C4-2B (cell line): ENCODE results near the gene PRSS27.
"Not testable (repeated sequence)": the region's sequence is repeated elsewhere in the genome, so short reads cannot be mapped to it uniquely, and the experiment has no call there.

Experiments
- H3K27ac ChIP-seq: fragments of 450-650 bp; 2 replicates; pipeline ENCODE4 v1.5.1; 2017
- ZFX ChIP-seq: fragments of 450-650 bp; IDR thresholded peaks from 2 replicates; pipeline ENCODE4 v1.6.1; 2017
- TF ChIP-seq, protein P1 (sequence below): fragments of 450-650 bp; conservative IDR thresholded peaks from 2 replicates; pipeline ENCODE4 v1.5.1; 2017; ENCODE audit warnings: mild to moderate bottlenecking

PRSS27 gene

DNA sequence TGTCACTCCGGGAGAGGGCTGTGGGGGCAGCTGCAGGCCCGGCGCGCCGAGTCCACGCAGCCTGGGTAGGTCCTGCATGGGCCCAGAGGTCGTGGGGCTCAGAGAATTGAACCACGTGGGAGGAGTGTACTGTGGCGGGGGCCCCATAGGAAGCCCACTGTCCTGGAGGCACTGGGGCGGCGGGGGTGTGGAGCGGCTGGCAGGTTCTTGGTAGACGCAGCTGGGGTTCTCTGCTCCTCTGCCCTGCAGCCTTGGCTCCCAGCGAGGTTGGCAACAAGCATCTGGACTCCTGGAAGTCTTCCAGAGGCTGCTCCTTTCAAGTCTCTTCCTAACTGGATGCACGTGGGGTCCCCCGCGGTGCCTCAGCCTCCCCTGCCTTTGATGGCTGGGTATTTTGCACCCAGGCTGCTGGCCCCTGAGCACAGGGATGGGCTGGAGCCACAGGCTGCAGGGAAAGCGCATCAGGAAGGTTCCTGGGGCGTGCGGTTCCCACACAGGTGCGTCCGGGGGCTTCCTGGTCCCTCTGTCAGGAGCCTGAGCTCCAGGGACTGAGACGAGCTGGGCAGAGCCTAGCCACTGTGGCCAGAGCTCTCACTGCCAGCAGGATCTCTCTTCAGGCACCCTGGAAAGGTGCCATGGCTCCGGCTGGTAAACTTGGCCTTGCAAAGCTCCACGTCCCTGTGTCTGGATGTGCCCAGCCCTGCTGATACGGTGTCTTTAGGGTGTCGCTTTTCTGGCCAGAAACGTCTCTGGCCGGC, 28.4 kb downstream of the PRSS27 start:
- TF ChIP-seq ZFX: no peak

DNA sequence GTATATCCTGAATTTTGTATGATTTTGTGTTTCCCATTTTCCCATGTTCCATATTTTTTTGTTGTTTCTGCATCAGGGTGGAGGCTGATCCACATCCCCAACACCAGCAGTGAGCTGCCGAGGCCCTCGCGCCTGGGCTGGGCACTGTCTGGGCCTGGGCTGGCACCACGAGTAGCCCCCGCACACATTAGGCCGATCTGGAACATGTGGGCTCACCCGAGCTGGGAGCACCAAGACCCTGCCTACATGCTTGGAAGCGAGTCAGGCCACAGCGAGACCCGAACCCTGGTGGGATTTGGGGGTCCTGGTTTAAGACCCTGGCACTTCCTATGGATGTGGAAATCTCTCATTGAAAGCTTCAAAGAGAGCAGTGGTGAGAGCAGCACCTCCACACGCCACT, 29.2 kb downstream of the PRSS27 start:
- TF ChIP-seq ZFX: no peak
- peak overlapping the region; percentile 85 for H3K27ac ChIP-seq

More for the DNA sequence above, 28.4 kb downstream of the PRSS27 start:
- peak overlapping the region; percentile 85 for H3K27ac ChIP-seq

DNA sequence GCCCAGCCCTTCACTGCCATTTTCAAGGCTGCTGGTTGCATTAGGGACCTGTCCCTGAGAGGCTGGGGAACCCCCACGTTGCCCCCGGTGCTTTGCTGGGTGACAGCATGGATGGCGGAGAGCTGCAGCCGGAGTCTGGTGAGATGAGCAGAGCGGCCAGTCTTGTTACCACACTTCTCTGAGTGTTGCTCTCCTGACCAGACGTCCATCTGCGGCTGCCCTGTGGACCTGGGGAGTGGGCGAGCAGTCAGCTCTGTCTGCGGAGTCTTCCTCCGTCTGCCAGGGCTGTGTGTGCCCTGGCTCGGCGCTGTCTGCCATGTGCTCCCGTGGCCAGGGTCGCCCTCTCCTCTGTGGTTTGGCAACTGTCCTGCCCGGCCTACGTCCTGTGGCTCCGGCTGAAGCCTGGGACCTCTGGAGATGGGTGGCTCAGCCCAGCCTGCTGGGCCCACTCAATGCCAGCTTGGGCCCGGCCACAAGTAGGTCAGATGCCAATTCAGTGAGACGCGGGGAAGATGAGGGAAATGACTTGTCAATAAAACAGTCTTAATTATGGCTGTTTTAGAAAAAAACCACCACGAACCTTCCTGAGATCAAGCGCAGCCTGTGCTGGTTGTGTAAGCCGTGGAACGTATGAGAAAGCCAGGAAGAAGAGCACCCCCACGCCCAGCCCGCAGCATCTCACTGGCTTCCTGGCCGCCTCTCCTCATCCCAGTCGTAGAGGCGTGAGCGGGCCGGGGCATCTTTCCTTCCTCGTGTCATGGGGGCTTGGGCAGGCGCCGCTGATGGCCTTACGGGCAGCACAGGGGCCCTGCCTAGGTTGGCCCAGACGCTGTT, 29.8 kb downstream of the PRSS27 start:
- H3K27ac ChIP-seq: peak overlapping the region; percentile 85
- TF ChIP-seq, protein P1, sequence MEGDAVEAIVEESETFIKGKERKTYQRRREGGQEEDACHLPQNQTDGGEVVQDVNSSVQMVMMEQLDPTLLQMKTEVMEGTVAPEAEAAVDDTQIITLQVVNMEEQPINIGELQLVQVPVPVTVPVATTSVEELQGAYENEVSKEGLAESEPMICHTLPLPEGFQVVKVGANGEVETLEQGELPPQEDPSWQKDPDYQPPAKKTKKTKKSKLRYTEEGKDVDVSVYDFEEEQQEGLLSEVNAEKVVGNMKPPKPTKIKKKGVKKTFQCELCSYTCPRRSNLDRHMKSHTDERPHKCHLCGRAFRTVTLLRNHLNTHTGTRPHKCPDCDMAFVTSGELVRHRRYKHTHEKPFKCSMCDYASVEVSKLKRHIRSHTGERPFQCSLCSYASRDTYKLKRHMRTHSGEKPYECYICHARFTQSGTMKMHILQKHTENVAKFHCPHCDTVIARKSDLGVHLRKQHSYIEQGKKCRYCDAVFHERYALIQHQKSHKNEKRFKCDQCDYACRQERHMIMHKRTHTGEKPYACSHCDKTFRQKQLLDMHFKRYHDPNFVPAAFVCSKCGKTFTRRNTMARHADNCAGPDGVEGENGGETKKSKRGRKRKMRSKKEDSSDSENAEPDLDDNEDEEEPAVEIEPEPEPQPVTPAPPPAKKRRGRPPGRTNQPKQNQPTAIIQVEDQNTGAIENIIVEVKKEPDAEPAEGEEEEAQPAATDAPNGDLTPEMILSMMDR: no peak
- TF ChIP-seq ZFX: no peak

DNA sequence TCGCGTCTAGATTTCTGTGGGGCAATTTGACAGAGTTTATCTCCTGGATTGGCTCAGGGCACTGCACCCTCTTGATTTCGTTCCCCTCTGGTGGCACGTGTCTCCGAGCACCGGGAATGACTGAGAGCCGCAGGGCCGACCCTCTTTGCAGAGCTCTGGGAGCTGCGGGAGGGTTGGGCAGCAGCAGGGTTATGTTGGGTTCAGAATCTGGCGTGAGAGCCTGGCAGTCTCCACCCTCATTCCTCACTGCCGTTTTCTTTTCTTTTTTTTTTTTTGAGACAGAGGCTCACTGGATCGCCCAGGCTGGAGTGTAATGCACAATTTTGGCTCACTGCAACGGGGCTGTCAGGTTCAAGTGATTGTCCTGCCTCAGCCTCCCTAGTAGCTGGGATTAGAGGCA, 30.6 kb downstream of the PRSS27 start:
- not testable (repeated sequence) for H3K27ac ChIP-seq

DNA sequence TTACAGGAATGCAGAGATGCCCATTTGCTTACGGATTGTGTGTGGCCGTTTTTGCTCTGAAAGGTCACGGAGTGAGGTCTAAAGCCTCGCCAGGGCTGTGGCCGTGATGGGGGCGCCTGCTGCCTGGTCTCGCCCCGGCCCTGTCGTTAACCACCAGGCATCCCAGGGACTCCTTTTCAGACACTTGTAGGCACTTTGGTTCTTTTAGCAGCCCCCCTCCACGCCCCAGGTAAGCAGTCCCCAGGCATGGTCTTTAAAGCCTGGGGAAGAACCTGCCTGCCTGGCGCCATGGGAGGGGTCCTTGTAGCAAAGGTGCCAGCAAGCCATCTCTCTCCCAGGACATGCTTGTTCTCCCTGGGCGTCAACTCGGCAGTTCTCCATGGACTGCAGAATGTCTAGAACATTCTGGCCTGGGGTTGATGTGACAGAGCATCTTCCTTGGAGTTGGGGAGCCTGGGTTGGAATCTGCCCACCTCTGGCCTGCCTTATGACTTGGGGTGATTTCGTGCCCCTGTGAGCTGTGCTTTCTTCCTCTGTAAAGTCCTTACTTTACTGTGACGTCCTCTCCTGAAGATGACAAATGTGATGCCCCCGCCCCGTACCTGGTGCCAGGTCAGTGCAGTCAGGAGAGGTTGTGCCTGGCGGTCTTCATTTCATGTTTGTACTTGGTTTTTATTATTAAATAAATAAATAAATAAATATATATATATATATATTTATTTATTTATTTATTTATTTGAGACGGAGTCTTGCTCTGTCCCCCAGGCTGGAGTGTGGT, 32.3 kb downstream of the PRSS27 start:
- no peak overlapping the region for H3K27ac ChIP-seq
- TF ChIP-seq, protein P1: no peak
- TF ChIP-seq ZFX: no peak

DNA sequence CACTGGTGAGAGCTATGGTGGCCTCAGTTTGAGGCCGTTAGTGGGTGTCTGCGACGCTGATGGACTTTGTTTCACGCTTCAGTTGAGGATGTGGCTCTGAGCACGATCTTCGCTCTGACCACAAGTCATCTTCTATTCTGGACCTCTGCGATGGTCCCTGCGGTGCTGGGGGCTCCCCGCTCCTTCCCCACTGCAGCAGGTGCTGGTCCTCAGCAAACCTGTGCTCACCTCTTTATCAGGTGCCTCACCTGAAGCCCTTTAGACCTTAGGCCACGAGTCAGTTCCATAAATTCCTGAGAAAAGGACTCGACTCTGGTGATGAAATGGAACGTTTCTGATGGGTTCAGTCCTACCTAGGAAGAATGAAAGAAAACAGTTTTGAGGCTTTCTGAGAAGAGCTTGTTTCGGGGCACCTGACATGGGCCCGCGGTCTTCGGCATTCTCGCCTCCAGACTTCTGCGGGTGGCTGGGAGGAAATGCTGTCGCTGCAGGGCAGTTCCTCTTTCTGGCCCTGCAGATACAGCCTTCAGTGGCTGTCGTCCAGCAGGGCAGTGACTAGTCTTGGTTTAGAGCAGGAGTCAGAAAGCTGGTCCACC, 33.0 kb downstream of the PRSS27 start:
- no peak overlapping the region for H3K27ac ChIP-seq

DNA sequence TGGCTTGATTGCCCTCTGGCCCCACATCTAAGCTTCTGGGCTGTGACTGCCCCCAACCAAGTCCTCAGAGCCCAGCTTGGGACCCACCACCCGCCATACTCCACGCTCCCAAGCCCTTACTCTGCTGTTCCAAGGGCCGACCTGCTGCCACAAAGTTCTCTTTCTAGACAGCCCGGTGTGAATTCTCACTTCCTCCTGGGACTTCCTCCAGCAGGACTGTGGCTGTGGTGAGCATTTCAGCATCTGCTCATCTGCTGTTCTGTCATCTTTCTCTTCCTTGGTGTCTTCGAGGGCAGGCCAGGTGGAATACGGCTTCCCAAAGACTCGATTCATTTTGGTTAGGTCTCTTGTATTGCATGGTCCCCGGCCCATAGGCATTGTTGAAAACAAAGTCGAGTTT, 33.9 kb downstream of the PRSS27 start:
- H3K27ac ChIP-seq: not testable (repeated sequence)

More for the DNA sequence above, 33.0 kb downstream of the PRSS27 start:
- no peak for TF ChIP-seq ZFX
- TF ChIP-seq, protein P1: no peak

DNA sequence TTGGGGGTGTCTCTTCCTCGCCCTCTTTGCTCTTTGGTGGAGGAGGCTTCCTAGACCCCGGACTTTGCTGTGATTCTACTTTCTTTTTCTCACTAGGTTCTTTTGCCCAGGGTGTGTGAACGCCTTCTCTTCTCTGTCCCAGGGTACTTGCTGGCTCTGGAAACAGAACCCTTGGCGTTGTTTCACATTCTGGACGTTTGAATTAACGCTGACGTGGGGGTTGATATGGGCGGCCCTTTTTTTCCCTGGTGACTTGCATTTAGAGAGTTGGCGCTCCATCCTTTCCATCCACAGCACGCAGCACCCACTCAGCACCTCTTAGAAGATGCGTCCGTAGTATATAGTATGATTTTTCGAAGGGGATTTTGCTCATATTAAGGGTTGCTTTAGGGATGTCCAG, 37.0 kb downstream of the PRSS27 start:
- H3K27ac ChIP-seq: peak overlapping the region; percentile 92

DNA sequence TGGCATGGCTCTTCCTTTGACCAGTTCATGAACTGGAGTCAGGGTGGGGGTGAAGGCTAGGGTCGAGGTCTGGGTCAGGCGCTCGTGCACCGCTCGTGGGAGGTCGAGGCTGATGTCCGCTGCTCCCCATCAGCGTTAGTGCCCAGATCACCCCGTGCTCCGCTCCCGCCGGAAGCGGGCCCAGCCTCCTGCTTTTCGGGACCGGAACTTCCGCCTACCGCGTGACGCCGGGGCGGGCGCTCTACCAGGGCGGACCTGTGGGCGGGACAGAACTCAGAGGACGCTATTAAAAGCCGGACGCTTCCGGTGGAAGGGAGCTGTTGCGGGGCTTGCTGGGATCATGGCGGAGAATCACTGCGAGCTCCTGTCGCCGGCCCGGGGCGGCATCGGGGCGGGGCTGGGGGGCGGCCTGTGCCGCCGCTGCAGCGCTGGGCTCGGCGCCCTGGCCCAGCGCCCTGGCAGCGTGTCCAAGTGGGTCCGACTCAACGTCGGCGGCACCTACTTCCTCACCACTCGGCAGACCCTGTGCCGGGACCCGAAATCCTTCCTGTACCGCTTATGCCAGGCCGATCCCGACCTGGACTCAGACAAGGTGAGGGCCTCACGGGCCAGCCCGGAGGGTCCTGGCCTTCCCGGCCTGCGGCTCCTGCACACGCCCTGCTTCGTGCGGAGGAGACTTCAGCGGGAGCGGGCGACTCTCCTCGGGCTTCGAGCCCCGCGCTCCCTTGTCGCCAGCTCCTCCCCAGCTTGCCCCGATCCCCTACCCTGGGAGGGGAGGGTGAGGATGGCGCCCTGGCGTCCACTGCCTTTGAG, 37.6 kb downstream of the PRSS27 start, which contains the start of gene KCTD5:
Gene KCTD5 (plus strand): TSS at position 315 of the 813 bp plus-strand sequence. CDS start 26 bp downstream, at position 341.
- TF ChIP-seq ZFX: peak; percentile 51; the same call in 1 of the 2 replicates
- TF ChIP-seq, protein P1: no peak
- peak within 1 kb of the TSS; percentile 92 for H3K27ac ChIP-seq

DNA sequence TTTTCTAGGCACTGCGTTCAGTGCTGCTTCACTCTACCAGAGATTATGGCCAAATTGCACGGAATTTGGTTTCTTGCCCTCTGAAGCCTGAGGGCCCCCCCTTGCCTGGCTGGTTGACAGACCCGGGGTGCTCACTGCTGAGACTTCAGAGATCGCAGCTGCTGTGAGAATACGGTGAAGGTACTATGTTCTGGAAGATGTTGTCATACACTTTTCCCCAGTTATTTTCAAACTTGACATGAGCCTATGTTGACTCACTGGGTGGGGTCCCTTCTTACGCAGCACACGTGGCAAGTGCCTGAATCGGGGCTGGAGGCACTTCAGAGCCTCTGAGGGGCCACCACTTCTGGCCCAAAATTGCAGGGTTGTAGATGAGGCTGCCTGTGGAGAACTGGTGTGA, 39.7 kb downstream of the PRSS27 start:
- H3K27ac ChIP-seq: not testable (repeated sequence)

DNA sequence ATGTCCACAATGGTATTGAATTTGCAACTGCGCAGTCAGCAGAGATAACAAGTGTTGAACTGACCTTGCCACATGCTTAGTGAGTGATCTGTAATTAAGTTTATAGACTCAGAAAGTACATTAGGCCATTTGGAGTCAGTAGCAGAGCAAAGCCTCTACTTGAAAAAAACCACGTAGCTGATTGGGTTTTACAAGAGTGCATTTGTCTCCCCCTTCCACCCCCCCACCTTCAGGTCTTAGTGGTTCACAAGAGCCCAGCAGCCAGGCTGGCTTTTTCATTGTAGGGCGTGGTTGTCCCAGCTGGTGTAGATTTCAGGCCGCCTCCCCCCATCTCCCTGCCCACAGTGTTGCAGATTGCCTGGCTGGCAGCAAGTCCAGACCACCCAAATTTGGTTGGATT, 40.1 kb downstream of the PRSS27 start:
- H3K27ac ChIP-seq: not testable (repeated sequence)

DNA sequence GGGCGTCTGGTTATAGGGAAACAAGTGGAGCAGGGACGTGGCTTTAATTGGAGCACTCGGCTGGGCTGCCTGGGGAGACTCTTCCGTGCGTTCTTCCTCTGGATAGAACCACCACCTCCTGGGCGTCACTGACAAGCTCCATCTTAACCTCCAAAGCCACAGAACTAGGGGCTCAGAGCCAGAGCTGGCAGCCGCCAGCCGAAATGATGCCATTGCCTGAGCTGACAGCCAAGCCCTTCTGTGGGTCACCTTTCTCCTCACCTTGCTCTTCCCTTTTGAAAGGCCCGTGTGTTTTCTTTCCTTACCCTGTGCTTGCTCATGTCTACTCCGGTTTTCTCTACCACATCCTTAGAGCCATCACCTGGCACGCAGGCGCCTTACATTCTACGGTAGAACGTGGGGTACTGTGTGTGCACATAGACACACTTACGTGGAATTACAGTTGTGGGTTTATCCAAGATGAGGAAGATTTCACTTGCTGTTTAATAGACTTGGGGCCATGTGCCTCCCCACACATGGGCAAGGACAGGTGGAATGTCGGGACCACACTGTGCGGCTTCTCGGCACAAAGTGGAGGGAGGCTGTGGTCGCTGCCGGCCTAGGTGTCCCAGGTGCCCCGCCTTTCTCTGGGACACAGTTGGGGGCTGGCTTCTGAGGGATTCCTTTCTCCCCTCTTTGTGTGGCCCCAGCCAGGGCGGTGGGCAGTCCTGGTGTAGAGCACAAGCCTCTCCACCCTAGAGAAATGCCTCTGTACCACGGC, 41.6 kb downstream of the PRSS27 start:
- H3K27ac ChIP-seq: not testable (repeated sequence)

DNA sequence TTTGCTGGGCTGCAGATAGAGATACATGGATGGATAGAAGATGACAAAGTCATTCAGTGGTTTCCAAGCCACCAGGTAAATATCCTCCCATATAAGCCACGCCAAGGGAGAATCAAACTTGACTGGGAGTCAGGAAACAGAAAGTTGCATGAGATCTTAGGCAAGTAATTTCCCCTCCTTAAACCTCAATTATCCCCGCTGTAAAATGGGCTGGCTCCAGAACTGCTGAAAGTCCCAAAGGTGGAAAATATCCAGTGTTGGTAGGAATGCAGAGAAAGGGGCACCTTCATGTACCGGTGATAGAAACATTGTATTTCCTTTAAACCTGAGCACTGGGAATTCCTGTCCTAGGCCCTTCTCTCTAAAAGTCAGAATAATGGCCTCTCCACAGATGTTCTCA, 43.1 kb downstream of the PRSS27 start:
- not testable (repeated sequence) for H3K27ac ChIP-seq
